WI38 (cell line): ENCODE measurements around the gene IGFL3.

Experiments used
- H3K4me3 ChIP-seq: 2 replicates; pipeline ENCODE4 v1.5.1; 2011; ENCODE audit warnings: low read depth, mild to moderate bottlenecking, control low read depth, low read length
- CTCF ChIP-seq: IDR thresholded peaks from 2 replicates; pipeline ENCODE4 v1.5.1; 2012; ENCODE audit warnings: low read depth, mild to moderate bottlenecking, control low read depth, low read length

Gene IGFL3

DNA sequence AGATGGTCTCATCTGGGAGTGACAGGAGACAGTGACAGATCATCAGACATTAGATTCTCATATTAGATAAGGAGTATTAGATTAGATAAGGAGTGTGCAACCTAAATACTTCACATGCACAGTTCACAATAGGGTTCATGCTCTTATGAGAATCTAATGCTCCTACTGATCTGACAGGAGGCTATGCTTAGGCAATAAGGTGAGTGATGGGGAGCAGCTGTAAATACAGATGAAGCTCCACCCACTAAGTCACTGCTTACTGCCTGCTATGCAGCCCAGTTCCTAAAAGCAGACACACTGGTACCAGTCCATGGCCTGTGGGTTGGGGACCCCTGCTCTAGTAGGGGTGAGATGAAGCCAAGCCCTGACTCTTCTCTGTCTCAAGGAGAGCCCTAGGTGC lies 10.0 kb upstream of the IGFL3 start:
- TF ChIP-seq CTCF = no peak
- H3K4me3 ChIP-seq = no peak overlapping the region

DNA sequence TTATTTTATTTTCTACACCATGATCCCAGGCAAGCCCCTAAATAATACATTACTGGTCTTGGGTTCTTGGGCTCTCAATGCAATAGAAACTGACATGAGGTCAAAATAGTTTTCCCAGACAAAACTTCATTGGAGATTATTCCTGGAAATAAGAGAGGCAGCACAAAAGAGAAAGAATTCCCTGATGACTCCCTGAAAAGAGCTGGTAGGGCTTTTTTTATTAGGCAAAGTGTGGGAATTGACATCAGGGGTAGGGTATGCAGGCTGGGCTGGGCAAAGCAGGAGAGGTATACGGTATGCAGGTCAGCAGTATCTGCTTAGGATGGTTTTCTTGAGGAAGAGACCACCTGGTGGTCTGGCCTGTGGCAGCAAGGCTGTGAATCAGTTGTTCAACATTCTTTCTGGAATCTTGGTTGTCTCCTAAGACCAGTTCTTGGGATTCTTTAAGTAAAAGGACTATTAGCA lies 9.3 kb upstream of the IGFL3 start:
- H3K4me3 ChIP-seq = no peak overlapping the region
- no peak for TF ChIP-seq CTCF

DNA sequence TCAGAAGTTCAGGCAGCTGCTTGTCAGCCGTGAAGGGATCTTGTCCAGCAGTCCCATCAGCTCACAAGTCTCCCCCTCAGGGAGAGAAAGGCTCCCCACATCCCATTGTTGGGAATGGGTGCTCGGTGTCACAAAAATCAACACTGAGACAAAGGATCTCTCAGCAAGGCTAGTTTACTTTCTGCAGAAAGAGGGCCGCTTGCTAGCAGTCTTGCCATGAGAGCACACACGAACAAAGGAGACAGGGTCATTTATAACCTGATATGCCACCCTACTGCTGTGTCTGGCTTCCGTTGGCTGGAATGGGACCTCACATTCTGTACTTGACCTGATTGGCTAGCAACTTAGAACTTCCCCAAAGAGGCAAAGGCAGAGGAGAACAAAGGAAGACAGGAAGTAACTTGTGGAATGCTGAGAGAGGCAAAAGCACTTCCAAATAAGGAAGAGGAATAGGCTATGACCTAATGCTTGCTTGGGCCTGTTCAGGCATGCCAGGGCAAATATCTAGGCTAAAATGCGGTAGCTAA lies 8.7 kb upstream of the IGFL3 start:
- H3K4me3 ChIP-seq = no peak overlapping the region
- no peak for TF ChIP-seq CTCF

DNA sequence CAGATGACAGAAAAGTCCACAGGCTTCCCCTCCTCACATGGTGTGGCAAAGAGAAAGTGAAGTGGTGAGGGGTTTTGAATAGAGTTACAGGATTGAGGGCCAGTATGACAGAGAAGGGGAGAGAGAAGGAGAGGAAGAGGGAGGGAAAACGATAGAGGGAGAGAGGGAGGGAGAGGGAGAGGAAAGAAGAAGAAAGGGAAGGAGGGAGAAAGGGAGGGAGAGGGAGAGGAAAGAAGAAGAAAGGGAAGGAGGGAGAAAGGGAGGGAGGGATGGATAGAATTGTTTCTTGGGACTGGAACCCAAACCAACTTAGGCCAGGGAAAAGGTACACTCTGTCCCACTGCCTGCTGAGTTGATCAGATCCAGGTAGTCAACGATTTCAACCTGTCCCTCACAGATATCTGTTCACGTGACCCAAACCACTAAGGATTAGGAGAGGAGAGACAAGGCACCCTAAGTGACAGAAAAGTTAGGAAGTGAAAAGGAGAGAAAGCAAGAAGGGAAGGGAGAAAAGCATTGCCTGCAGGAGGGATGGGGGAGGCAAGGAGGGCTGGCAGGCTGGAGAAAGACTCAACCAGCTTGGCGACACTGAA lies 8.1 kb upstream of the IGFL3 start:
- no peak overlapping the region for H3K4me3 ChIP-seq

DNA sequence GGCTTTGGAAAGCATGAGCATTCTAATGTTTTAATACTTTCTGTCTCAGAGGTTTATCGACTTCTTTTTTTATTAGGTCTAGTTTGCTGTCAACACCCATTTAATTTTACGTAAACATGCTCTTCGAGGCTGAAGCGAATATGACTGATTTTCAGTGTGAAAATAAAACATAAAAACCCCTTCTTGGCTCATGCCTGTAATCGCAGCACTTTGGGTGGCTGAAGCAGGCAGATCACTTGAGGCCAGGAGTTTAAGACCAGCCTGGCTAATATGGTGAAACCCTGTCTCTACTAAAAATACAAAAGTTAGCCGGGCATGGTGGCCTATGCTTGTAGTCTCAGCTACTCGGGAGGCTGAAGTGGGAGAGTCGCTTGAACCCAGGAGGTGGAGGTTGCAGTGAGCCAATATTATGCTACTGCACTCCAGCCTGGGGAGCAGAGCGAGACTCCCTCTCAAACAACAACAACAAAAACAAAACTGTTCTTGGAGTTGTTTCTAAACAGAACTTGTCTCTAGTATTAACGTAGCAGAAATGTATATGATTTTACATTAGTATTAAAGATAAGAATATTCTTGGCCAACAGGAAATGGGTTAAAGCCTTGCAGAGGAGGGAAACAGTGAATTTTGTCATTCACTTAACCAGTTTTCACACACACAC lies 7.1 kb upstream of the IGFL3 start:
- H3K4me3 ChIP-seq = no peak overlapping the region
- no peak for TF ChIP-seq CTCF

More for the DNA sequence above, 8.1 kb upstream of the IGFL3 start:
- no peak for TF ChIP-seq CTCF

DNA sequence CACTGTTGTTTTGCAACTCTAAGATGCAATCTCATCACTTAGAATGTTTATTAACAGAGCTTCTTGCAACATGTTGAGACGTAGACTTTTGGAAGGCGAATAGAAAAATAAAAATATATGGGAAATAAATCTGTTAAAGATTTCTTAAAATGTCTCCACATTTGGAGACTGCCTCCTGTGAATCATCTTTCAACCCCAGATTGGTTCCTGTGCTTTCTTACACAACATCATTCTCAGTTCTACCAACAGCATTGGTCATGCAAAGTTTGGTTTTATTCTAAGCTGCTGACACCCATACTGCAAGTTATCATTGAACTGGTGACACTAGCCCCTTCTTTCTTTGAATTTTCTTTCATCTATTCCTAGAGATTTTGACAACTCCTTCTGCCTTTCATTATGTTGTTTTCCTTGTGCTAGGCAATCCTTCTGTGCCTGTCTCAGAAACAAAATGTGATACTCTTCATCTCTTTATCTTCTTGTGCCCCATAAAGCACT lies 1.6 kb upstream of the IGFL3 start:
- no peak overlapping the region for H3K4me3 ChIP-seq
- TF ChIP-seq CTCF = no peak

DNA sequence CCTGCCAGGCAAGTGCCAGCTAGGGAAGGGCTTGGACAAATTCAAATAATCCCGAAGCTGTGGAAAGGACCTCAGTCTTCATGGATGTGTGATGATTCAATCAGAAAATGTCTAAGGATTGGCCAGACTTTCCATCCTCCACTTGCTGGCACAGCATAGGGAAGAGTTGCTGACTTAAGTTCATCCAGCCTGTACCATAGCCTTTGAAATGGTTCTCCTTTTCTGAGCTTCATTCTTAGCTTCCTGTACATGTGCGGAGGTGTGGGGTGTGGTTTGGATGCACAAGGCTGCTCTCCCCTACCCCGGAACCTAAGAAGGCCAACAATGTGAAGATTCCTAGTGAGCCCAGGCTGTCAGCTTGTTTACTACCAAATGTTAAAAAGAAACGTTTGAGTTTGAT lies 959 bp upstream of the IGFL3 start:
- H3K4me3 ChIP-seq = no peak overlapping the region
- TF ChIP-seq CTCF = no peak
